Adipose tissue (tissue), 3 donors: ENCODE data around the gene KIF3B. TPM values are rescaled to one million over a fixed set of nuclear protein-coding genes. Genes with fewer than 3 reads are reported as not detected.
"Not testable (repeated sequence)": the region's sequence is repeated elsewhere in the genome, so short reads cannot be mapped to it uniquely, and the experiment has no call there.

Experiments
- H3K27ac ChIP-seq: one replicate; pipeline ENCODE4 v1.5.1; 2013; ENCODE audit warnings: low read depth, low read length
- WGBS, 3 donors: extraction: QIAGEN DNeasy Blood & Tissue Kit; methylation state at CpG; one replicate each; pipeline ENCODE4 v1.1.7; 2013; 5-methylcytosine and 5-hydroxymethylcytosine counted together
- polyA plus RNA-seq, 3 donors: library from polyadenylated mRNA; stranded (reverse); fragments of 200-250 nt; gene quantifications; one replicate each; pipeline ENCODE4 v1.2.3, GENCODE V29; 2013
- donor health status: healthy with polysubstance abuse.
- donor health status: Bipolar disorder and iron deficiency.
- donor health status: healthy.

Gene KIF3B
- polyA plus RNA-seq, 3 donors, result 12.2 to 25.6 (median 15.4) TPM

DNA sequence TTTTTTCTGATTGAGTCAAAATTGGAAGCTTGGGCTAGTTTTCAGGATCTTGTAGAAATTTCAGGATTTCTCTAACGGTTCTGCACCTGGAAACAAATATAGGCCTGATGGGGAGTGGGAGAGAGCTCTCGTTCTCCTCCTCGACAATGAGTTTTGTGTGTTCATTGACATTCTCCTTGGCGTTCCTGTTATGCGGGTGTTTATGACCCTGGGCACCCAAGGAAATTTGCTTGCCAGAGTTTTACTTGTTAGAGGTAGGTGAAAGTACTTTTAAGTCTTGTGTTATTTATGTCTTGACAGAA is 82.8 kb downstream of the KIF3B start:
- WGBS, 3 donors, result 14 to 42% (median 42%) methylated on average over 5 of the region's 5 CpGs

DNA sequence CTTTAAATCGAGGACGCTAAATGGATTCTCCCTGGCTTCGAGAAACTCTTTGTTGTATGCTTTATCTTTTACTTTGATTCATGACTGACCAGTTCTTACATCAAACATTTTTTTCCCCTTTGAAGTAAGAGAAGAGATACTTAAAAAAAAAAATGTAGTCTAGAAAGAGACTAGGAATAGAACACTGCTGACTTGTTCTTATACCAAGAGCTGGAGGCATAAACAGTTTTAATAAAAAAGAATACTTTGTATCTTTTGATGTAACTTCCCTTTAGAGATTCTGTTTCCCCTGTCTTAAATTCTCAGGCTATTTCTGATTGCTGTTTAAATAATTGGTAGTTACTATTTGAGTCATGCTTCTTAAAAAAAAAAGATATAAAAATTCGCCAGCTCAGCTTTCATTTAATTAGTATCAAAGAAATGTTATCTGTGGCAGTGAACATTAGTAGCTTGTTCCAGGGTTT is 85.5 kb downstream of the KIF3B start:
- 10 to 42% (median 34%) methylated on average over 4 of the region's 4 CpGs for WGBS, 3 donors
- H3K27ac ChIP-seq, result no peak overlapping the region

More for the DNA sequence above, 82.8 kb downstream of the KIF3B start:
- no peak overlapping the region for H3K27ac ChIP-seq

DNA sequence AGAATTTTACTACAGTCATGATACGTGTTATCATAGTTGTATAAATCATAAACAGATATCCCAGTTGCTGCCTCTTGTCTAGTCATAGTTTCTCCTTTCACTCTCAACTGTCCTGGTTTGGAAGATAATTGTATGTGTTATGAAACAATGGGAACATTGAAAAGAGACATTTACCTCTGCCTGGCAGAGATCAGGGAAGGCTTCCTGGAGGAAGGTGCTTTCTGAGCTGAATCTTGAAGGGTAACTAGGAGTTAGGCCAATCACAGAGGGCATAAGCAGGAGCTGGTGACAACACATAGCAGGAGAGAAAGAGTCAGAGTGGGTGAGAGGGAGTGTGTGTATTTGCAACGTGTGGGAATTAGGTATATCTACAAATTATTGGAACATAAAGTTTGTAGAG is 86.0 kb downstream of the KIF3B start:
- no peak overlapping the region for H3K27ac ChIP-seq
- WGBS, 3 donors, result 46 to 74% (median 70%) methylated on average over 2 of the region's 2 CpGs

DNA sequence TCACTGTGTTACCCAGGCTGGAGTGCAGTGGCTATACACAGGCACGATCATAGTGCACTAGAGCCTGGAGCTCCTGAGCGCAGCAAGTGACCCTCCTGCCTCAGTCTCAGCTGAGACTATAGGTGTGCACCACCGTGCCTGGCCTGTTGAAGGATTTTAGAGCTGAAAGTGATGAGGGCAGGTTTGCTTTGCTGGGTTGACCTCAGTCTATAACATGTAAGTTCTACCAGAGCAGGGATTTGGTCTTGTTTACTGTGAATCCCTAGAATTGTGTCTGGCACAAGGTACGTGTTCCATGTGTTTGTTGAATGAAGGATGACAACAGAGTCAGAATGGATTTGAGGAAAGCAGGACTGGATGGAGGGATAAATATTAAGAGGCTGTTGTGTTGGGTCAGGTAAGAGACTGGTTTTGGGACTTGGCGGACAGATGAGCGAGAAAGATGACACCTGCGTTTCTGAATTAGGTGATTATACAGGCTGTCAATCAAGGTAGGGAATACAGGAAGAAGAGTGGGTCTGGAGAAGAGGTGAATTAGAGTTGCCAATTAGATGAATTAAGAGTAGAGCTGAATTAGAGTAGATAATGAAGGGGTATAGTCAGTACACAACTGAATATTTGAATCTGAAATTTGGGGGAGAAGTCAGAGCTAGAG is 87.2 kb downstream of the KIF3B start:
- WGBS, 3 donors, result 66 to 83% (median 80%) methylated on average over 7 of the region's 7 CpGs

DNA sequence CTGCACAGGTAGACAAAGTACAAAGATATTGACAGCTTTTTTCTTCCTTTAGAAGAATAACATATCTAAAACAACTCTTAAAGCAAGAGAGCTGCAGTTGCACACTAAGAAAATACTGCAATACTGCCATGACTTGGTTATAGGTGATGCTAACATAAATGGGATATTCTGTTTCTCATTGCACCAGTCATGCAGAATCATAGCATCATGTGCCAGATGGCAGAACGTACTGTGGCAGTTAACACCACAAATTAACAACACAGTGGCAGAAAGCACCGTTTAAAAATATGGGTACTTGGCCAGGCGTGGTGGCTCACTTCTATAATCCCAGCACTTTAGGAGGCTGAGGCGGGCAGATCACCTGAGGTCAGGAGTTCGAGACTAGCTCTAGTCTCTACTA is 88.1 kb downstream of the KIF3B start:
- H3K27ac ChIP-seq, result no peak overlapping the region
- WGBS, 3 donors, result 59 to 67% (median 66%) methylated on average over 5 of the region's 5 CpGs

More for the DNA sequence above, 87.2 kb downstream of the KIF3B start:
- H3K27ac ChIP-seq, result no peak overlapping the region

DNA sequence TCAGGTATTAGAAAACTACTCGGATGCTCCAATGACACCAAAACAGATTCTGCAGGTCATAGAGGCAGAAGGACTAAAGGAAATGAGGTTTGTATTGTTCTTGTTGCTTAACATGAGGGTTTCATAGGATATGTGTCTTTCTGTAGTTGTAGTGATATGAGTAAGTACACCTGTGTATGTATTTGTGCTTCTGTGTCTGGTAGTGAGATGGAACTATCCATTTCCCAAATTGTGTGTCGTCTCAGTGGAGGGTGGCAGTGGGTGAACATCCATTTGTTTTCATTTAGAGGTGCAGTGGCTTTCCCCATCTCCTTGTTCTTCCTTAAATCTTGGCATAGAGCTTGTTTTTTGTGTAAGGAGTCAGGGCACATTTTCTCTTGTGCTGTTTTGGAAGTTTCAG is 88.9 kb downstream of the KIF3B start:
- H3K27ac ChIP-seq, result no peak overlapping the region

DNA sequence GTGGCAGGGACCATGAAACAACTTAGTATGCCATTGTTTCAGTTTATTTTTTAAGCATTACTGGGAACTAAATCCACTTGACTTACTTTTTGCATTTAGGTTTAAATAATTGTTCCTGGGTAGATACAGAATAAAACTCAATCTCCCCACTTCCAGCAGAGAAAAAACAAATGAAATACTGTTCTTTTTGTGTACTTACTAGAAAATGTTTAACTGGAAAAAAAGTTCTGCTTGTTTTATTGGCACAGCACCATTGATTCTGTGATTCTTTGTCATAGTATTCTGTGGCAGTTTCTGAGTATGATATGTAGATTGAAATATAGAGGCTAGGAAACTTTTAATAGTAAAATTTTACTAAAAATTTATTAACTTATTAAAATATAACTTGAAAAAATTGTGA is 90.9 kb downstream of the KIF3B start:
- H3K27ac ChIP-seq, result no peak overlapping the region

More for the DNA sequence above, 88.9 kb downstream of the KIF3B start:
- 78 to 86% (median 80%) methylated on average over 2 of the region's 2 CpGs for WGBS, 3 donors

DNA sequence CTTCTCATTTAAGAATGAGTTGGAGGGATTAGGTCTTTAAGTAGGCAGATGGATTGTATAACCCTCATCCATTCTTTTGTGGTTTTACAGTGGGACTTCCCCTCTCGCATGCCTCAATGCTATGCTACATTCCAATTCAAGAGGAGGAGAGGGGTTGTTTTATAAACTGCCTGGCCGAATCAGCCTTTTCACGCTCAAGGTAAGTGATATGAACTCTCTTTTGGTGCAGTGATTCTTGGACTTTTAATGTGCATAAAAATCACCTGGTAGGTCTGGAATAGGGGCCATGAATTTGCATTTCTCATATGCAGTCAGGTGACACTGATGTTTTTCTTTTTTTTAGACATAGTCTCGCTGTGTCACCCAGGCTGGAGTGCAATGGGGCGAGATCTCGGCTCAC is 91.5 kb downstream of the KIF3B start:
- 47 to 78% (median 77%) methylated on average over 6 of the region's 6 CpGs for WGBS, 3 donors
- no peak overlapping the region for H3K27ac ChIP-seq

DNA sequence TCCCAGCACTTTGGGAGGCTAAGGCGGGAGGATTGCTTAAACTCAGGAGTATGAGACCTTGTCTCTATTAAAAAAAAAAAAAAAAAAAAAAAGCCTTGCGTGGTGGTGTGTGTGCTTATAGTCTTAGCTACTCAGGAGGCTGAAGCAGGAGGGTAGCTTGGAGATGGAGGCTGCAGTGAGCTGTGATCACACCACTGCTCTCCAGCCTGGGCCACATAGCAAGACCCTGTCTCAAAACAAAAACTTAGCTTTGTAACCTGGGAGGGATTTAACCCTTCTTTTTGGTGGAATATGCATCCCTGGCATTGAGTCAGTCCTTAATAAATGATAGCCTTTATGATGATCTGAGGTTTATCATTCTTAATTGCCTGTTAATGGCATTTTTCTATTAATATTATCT is 93.4 kb downstream of the KIF3B start:
- WGBS, 3 donors, result 86 to 95% (median 94%) methylated on average over 1 to 2 of the region's 2 CpGs

DNA sequence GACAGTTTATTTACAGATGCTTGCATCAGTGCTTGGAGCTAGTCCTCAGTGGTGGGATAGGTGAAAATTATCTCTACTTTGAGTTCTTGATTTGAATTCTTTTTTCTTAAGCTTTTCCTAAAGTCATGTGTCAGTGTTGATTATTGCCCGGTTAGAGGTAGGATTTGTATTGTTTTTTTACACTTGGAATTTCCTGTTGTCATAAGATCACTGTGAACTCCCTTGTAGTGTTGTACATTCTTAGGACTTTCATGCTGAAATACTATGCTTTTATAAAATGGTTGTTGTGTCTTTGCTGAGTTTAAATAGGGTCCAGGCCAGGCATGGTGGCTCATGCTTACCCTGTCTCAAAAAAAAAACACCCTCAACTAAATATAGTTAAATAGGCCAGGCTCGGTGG is 101.0 kb downstream of the KIF3B start:
- 72 to 80% (median 78%) methylated on average over 2 of the region's 2 CpGs for WGBS, 3 donors

More for the DNA sequence above, 93.4 kb downstream of the KIF3B start:
- no peak overlapping the region for H3K27ac ChIP-seq

DNA sequence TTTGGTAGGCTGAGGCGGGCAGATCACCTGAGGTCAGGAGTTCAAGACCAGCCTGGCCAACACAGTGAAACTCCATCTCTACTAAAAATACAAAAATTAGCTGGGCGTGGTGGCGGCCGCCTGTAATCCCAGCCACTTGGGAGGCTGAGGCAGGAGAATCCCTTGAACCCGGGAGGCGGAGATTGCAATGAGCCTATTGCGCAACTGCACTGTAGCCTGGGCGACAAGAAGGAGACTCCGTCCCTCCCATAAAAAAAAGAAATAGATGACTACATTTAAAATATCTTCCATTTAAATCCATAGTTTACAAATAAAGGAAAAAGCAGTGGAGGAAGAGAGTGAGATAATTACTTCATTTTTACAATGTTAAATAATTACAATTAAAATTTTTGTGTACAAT is 102.6 kb downstream of the KIF3B start:
- not testable (repeated sequence) for H3K27ac ChIP-seq
- WGBS, 3 donors, result 91 to 97% (median 95%) methylated on average over 9 of the region's 9 CpGs

More for the DNA sequence above, 101.0 kb downstream of the KIF3B start:
- H3K27ac ChIP-seq, result no peak overlapping the region

DNA sequence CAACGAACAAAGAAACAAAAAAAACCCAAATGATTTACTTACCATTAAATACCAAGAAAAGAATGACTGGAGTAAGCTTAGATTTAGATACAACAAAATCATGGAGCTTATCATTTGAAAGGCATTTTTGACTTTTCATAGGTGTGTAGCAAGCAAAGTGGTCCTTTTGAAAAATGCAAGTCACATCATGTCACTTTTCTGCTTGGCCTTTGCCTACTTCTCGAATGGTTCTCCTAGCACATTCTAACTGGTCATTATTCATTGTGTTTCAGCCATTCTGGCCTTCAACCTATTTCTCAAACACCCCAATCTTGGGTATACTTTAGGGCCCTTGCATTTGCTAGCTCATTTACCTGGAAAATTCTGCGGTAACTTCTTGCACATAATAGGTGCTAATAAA is 103.3 kb downstream of the KIF3B start:
- 89 to 92% (median 89%) methylated on average over 3 of the region's 3 CpGs for WGBS, 3 donors
- H3K27ac ChIP-seq, result no peak overlapping the region

DNA sequence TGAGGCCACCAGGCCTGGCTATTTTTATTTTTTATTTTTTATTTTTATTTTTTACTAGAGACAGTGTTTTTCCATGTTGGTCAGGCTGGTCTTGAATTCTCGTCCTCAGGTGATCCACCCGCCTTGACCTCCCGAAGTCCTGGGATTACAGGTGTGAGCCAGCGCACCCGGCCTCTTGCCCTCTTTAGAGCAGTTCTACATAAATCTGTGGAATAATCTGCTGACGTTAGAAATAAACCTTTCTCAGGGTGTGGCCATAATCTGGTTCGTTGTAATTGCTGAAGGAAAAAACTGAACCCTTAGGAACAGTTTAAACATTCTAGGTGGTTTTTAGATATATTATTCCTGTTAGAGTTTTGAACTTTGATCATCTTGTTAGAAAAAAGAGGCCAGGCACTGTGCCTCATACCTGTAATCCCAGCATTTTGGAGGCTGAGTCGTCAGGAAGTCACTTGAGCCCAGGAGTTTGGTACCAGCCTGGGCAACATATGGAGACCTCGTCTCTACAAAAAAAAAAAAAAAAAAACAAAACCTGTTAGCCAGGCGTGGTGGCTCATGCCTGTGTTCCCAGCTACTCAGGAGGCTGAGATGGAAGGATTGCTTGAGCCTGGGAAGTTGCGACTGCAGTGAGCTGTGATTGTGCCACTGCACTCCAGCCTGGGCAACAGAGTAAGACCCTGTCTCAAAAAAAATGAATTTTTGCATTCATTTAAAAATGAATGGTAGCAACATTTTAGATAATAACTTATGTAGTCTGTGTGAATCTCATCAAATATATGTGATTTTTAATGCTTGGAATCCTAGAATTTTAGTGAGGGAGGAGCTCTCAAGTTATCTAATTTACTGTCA is 104.9 kb downstream of the KIF3B start:
- no peak overlapping the region for H3K27ac ChIP-seq
- 70 to 91% (median 85%) methylated on average over 11 of the region's 11 CpGs for WGBS, 3 donors

DNA sequence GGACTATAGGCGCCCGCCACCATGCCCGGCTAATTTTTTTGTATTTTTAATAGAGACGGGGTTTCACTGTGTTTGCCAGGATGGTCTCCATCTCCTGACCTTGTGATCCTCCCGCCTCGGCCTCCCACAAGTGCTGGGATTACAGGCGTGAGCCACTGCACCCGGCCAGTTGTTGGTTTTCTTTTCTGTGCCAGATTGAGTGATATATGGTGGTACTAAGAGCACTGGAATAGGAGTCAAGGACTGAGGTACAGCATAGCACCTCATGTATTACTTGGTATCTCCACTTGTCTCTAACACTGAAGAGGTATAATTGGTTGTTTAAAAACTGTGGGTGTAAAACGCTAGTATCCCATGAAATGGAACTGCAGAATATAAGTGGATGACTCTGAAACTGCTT is 106.0 kb downstream of the KIF3B start:
- WGBS, 3 donors, result 94 to 98% (median 96%) methylated on average over 9 of the region's 9 CpGs
- H3K27ac ChIP-seq, result not testable (repeated sequence)

Other genes starting within 250 kb of the KIF3B start
- 10 to 100 TPM in 2 of 3 donors, 1 to 10 TPM in 1; 2.9 to 30.9 (median 26.2) TPM for gene HCK, start 225.4 kb upstream of the KIF3B start, polyA plus RNA-seq
- gene TM9SF4, start 167.9 kb upstream of the KIF3B start, polyA plus RNA-seq, result 10 to 100 TPM; 13.7 to 25.9 (median 19.2) TPM
- 1 to 10 TPM; 2.5 to 4.7 (median 4.2) TPM for gene PLAGL2, start 69.9 kb upstream of the KIF3B start, polyA plus RNA-seq
- 10 to 100 TPM; 10.6 to 19.5 (median 18.8) TPM for gene POFUT1, start 69.8 kb upstream of the KIF3B start, polyA plus RNA-seq
- 10 to 100 TPM; 19.3 to 42.7 (median 25.0) TPM for gene ASXL1, start 80.7 kb downstream of the KIF3B start, polyA plus RNA-seq